Measurements from ENCODE around the gene PHYKPL. TPM values are rescaled to one million over a fixed set of nuclear protein-coding genes. Genes with fewer than 3 reads are reported as not detected.

PHYKPL gene
- total RNA-seq, 1 experiment from 2014 or later, result 78.2 TPM

DNA sequence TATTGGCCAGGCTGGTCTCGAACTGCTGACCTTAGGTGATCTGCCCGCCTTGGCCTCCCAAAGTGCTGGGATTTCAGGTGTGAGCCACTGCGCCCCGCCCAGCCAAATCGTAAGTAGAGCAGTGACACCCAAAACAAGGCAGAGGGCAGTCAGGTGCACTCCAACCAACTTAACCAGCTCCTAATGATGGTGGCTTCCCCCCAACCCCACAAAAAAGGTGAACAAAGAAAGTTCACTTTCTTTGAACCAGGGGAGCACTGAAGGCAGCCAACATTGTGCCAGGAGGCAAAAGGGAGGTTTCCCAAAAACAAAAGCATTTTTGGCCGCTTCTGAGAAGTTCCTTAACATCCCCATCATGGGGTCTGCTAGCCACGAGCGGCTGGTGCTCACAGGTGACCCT, 55.0 kb downstream of the PHYKPL start:
- Mint-ChIP-seq H3K4me3 (ENCODE audit: unreplicated experiment) (no peak overlapping the region), H3K27me3 (ENCODE audit: insufficient read depth, unreplicated experiment) (no peaks in the 10 kb centered on the region), H3K27ac (ENCODE audit: unreplicated experiment) (no peak overlapping the region), H3K4me1 (ENCODE audit: low read depth, unreplicated experiment) (peaks cover 8% of the 10 kb centered on the region), H3K9me3 (ENCODE audit: unreplicated experiment) (peaks cover 10% of the 10 kb centered on the region), H3K36me3 (ENCODE audit: insufficient read depth, unreplicated experiment) (no peaks in the 10 kb centered on the region)
- Histone ChIP-seq H3K4me1 (no peaks in the 10 kb centered on the region), H3K36me3 (ENCODE audit: control insufficient read depth, insufficient read depth, low read length) (no peaks in the 10 kb centered on the region), H3K9me3 (no peaks in the 10 kb centered on the region; the same call in 1 of the 2 replicates), H3K4me3 (ENCODE audit: low read depth, low read length) (no peak overlapping the region), H3K27me3 (replicated peaks; ENCODE audit: control insufficient read depth, insufficient read depth, low read length) (no peaks in the 10 kb centered on the region)
- TF ChIP-seq, protein P1, sequence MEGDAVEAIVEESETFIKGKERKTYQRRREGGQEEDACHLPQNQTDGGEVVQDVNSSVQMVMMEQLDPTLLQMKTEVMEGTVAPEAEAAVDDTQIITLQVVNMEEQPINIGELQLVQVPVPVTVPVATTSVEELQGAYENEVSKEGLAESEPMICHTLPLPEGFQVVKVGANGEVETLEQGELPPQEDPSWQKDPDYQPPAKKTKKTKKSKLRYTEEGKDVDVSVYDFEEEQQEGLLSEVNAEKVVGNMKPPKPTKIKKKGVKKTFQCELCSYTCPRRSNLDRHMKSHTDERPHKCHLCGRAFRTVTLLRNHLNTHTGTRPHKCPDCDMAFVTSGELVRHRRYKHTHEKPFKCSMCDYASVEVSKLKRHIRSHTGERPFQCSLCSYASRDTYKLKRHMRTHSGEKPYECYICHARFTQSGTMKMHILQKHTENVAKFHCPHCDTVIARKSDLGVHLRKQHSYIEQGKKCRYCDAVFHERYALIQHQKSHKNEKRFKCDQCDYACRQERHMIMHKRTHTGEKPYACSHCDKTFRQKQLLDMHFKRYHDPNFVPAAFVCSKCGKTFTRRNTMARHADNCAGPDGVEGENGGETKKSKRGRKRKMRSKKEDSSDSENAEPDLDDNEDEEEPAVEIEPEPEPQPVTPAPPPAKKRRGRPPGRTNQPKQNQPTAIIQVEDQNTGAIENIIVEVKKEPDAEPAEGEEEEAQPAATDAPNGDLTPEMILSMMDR (IDR thresholded peaks at IDR 0.05; ENCODE audit: insufficient read depth in 1 of 2, low read depth in 1 of 2, low read length in 1 of 2, severe bottlenecking in 1 of 2, unreplicated experiment in 1 of 2), result no peak
- ChIA-PET POLR2A (no interaction called here), CTCF (interaction anchor here (0.6 kb wide), 1 partner anchor 26 kb away, joined by 4 read pairs; no protein-coding TSS in a partner anchor)
- intact Hi-C loops (cut with micrococcal nuclease; ENCODE audit: unreplicated experiment), result no loop called here
- no peak for DNase-seq
- no TSS peak for BruUV-seq (replicated peaks)

DNA sequence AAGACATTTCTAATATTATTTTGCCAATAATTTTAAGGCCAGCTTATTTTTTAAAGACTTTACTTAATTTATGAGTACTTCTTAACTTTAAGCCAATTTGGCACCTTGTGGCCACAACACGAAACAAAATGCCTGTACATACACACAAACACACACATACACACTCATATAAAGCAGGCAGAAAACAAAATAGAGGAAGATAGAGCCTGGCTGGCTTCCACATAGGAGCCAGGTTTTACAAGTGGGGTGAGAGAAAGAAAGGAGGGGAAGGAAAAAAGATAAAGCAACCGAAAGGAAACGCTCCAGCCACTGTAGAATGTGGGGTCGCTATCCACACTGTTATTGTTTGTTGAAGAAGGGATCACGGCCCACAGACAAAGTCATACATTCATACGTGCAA, 55.8 kb downstream of the PHYKPL start:
- Histone ChIP-seq H3K27me3 (replicated peaks; ENCODE audit: control insufficient read depth, insufficient read depth, low read length) (no peaks in the 10 kb centered on the region), H3K4me1 (no peaks in the 10 kb centered on the region), H3K36me3 (ENCODE audit: control insufficient read depth, insufficient read depth, low read length) (no peaks in the 10 kb centered on the region), H3K4me3 (ENCODE audit: low read depth, low read length) (no peak overlapping the region), H3K9me3 (no peaks in the 10 kb centered on the region; the same call in 1 of the 2 replicates)
- POLR2A ChIA-PET, result no interaction called here
- TF ChIP-seq, protein P1 (IDR thresholded peaks at IDR 0.05; ENCODE audit: insufficient read depth in 1 of 2, low read depth in 1 of 2, low read length in 1 of 2, severe bottlenecking in 1 of 2, unreplicated experiment in 1 of 2), result no peak
- BruUV-seq (replicated peaks), result no TSS peak
- no peak for DNase-seq
- Mint-ChIP-seq H3K4me1 (ENCODE audit: low read depth, unreplicated experiment) (peaks cover under 1% of the 10 kb centered on the region), H3K36me3 (ENCODE audit: insufficient read depth, unreplicated experiment) (no peaks in the 10 kb centered on the region), H3K9me3 (ENCODE audit: unreplicated experiment) (peaks cover 10% of the 10 kb centered on the region), H3K27ac (ENCODE audit: unreplicated experiment) (no peak overlapping the region), H3K4me3 (ENCODE audit: unreplicated experiment) (no peak overlapping the region), H3K27me3 (ENCODE audit: insufficient read depth, unreplicated experiment) (no peaks in the 10 kb centered on the region)
- intact Hi-C loops (cut with micrococcal nuclease; ENCODE audit: unreplicated experiment), result no loop called here
- CTCF ChIA-PET, result no interaction called here

DNA sequence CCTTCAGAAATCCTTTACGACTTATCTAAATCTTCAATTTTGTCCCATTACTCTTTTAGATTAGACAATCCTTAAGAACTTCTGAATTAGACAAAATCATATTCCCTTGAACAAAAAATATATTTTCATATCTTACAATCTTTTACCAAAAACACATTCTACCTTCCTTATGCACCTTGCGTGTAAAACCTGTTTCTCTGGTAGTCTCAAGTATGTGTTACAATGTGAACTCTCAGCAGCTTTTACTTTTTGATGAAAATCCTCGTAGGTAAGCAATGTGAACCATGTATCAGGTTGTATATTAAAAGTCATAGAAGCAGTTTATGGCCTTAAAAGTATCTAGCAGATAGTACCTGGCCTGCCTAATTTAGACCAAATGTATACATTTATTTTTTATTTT, 58.1 kb downstream of the PHYKPL start:
- POLR2A ChIA-PET, result interaction anchor here (0.7 kb wide), 1 partner anchor 11 kb away, joined by 3 read pairs; no protein-coding TSS in a partner anchor
- Mint-ChIP-seq H3K27ac (ENCODE audit: unreplicated experiment) (no peak overlapping the region), H3K9me3 (ENCODE audit: unreplicated experiment) (peaks cover 2% of the 10 kb centered on the region), H3K4me3 (ENCODE audit: unreplicated experiment) (no peak overlapping the region), H3K4me1 (ENCODE audit: low read depth, unreplicated experiment) (no peaks in the 10 kb centered on the region), H3K27me3 (ENCODE audit: insufficient read depth, unreplicated experiment) (no peaks in the 10 kb centered on the region), H3K36me3 (ENCODE audit: insufficient read depth, unreplicated experiment) (no peaks in the 10 kb centered on the region)
- H3K4me3 ChIP-seq (ENCODE audit: low read depth, low read length), result no peak overlapping the region
- DNase-seq, result no peak
- intact Hi-C loops (cut with micrococcal nuclease; ENCODE audit: unreplicated experiment), result no loop called here
- no peaks in the 10 kb centered on the region for H3K4me1 ChIP-seq
- TF ChIP-seq, protein P1 (IDR thresholded peaks at IDR 0.05; ENCODE audit: insufficient read depth in 1 of 2, low read depth in 1 of 2, low read length in 1 of 2, severe bottlenecking in 1 of 2, unreplicated experiment in 1 of 2), result no peak
- H3K9me3 ChIP-seq, result no peaks in the 10 kb centered on the region
- CTCF ChIA-PET, result no interaction called here
- H3K27me3 ChIP-seq (replicated peaks; ENCODE audit: control insufficient read depth, insufficient read depth, low read length), result no peaks in the 10 kb centered on the region; the same call in 1 of the 2 replicates
- no TSS peak for BruUV-seq (replicated peaks)
- H3K36me3 ChIP-seq (ENCODE audit: control insufficient read depth, insufficient read depth, low read length), result no peaks in the 10 kb centered on the region
